ENCODE measurements around the gene TLR9.

- TF ChIP-seq, protein P1, sequence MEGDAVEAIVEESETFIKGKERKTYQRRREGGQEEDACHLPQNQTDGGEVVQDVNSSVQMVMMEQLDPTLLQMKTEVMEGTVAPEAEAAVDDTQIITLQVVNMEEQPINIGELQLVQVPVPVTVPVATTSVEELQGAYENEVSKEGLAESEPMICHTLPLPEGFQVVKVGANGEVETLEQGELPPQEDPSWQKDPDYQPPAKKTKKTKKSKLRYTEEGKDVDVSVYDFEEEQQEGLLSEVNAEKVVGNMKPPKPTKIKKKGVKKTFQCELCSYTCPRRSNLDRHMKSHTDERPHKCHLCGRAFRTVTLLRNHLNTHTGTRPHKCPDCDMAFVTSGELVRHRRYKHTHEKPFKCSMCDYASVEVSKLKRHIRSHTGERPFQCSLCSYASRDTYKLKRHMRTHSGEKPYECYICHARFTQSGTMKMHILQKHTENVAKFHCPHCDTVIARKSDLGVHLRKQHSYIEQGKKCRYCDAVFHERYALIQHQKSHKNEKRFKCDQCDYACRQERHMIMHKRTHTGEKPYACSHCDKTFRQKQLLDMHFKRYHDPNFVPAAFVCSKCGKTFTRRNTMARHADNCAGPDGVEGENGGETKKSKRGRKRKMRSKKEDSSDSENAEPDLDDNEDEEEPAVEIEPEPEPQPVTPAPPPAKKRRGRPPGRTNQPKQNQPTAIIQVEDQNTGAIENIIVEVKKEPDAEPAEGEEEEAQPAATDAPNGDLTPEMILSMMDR (IDR thresholded peaks at IDR 0.05): no peak
- no peak for TF ChIP-seq POLR2A (IDR thresholded peaks at IDR 0.05)
These were observed 2.9 kb downstream of the TLR9 start for GRCh38 chr3:52222319-52223221.

Measured in uterus (tissue), 2 donors.